ENCODE data around the gene TMEM63A. TPM values are rescaled to one million over a fixed set of nuclear protein-coding genes. Genes with fewer than 3 reads are reported as not detected.
A peak's percentile ranks its signal among the peaks of the same experiment; 100 is the strongest.
"Not testable (repeated sequence)": the region's sequence is repeated elsewhere in the genome, so short reads cannot be mapped to it uniquely, and the experiment has no call there.

TMEM63A gene
- total RNA-seq: 100 to 1,000 TPM; 476 to 507 TPM
- 10 to 100 TPM; 46.2 to 79.5 TPM for polyA plus RNA-seq

- DNase-seq: peak; percentile 86 to 92 (median 88)
- Histone ChIP-seq H3K4me3 (ENCODE audit: low read length in 2 of 2) (peak within 1 kb of the TSS; percentile 89 to 98), H3K27ac (ENCODE audit: low read depth, low read length) (peak within 1 kb of the TSS; percentile 84), H3K36me3 (ENCODE audit: insufficient read depth, low read length) (peaks cover 26% of the 10 kb centered on the region), H3K27me3 (ENCODE audit: insufficient read depth, low read length) (no peaks in the 10 kb centered on the region), H3K9me3 (ENCODE audit: control insufficient read depth in 1 of 2, low read length in 2 of 2) (no peaks in the 10 kb centered on the region), H3K4me1 (ENCODE audit: insufficient read depth, low read length) (peaks cover 48% of the 10 kb centered on the region)
- no peaks in the 10 kb centered on the region for H3K9me3 Mint-ChIP-seq
- H3K27ac Mint-ChIP-seq: peak within 1 kb of the TSS; percentile 93 to 97 (median 96)
- H3K4me3 Mint-ChIP-seq: peak within 1 kb of the TSS; percentile 95 to 99 (median 98)
- no peaks in the 10 kb centered on the region for H3K27me3 Mint-ChIP-seq
- ChIA-PET POLR2A (ENCODE audit: partially characterized antibody) (interaction anchor here (1.0 to 17.9 kb wide), 27 partner anchors 10 to 526 kb away, joined by 3 to 730 read pairs (median 9); partner anchors contain the start of genes EPHX1, H3-3A, LBR and PARP1), CTCF (ENCODE audit: partially characterized antibody) (interaction anchor here (0.7 to 13.2 kb wide), 12 partner anchors 10 to 421 kb away, joined by 3 to 294 read pairs (median 6); partner anchors contain the start of gene SRP9)
- intact Hi-C loops (cut with micrococcal nuclease): loop anchor here (1.0 to 5.0 kb wide), 5 partner anchors 15 to 180 kb away; partner anchors contain the start of gene H3-3A
- peaks cover 37 to 57% (median 46%) of the 10 kb centered on the region in 4 donors for H3K4me1 Mint-ChIP-seq
- H3K36me3 Mint-ChIP-seq: peaks cover 19 to 40% of the 10 kb centered on the region in 2 donors
Observed at GRCh38 chr1:225881959-225882693, at the start of gene TMEM63A. Gene TMEM63A (minus strand): TSS chr1:225882380. CDS start chr1:225877580, 4,800 bp downstream.

DNA sequence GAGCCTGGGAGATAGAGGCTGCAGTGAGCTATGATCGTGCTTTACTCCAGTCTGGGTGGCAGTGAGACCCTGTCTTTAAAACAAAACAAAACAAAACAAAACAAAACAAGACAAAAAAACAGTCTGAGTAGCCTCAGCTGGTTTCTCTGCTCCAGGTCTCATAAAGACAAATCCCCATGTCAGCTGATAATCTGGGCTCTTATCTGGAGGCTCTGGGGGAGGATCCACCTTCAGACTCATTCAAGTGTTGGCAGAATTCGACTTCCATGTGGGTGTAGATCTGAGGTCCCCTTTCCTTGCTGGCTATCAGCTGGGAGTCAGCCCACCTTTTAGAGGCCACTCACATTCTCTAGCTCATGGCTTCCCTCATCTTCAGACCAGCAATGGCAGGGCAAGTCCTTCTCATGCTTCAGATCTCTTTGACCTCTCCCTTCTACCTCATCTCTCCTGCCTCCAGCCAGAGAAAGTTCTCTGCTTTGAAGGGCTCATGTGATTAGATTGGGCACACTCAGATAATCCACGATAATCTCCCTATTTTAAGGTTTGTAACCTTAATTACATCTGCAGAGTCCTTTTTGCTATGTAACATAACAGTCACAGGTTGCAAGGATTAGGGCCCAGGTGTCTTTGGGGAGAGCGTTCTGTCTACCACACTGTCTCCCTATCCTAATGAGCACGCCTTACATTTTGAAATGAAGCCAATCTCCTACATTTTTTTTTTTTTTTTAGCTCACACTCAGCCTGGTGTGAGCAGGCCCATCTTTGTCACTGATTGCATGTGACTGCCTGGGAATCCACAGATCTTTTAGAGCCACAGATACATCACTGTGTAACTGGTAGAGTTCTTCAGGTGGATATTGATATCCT is 49.3 kb upstream of the TMEM63A start:
- no peaks in the 10 kb centered on the region for H3K36me3 Mint-ChIP-seq
- Histone ChIP-seq H3K27me3 (ENCODE audit: insufficient read depth, low read length) (no peaks in the 10 kb centered on the region), H3K27ac (ENCODE audit: low read depth, low read length) (no peak overlapping the region), H3K4me1 (ENCODE audit: insufficient read depth, low read length) (peaks cover 18% of the 10 kb centered on the region), H3K36me3 (ENCODE audit: insufficient read depth, low read length) (no peaks in the 10 kb centered on the region), H3K9me3 (ENCODE audit: control insufficient read depth in 1 of 2, low read length in 2 of 2) (no peaks in the 10 kb centered on the region), H3K4me3 (ENCODE audit: low read length in 2 of 2) (no peak overlapping the region)
- H3K9me3 Mint-ChIP-seq: no peaks in the 10 kb centered on the region
- no peak overlapping the region for H3K4me3 Mint-ChIP-seq
- peak overlapping the region in 2 of 7 donors; percentile 10 to 62 for H3K27ac Mint-ChIP-seq
- DNase-seq: no peak
- H3K27me3 Mint-ChIP-seq: no peaks in the 10 kb centered on the region
- intact Hi-C loops (cut with micrococcal nuclease): no loop called here
- peaks cover 0 to 9% (median 4%) of the 10 kb centered on the region in 4 donors for H3K4me1 Mint-ChIP-seq
- ChIA-PET CTCF (ENCODE audit: partially characterized antibody) (interaction anchor here (0.7 kb wide), 1 partner anchor 45 kb away, joined by 3 read pairs; no protein-coding TSS in a partner anchor), POLR2A (ENCODE audit: partially characterized antibody) (interaction anchor here (1.0 kb wide), 1 partner anchor 7 kb away, joined by 4 read pairs; the partner anchor contains the start of gene PYCR2)

DNA sequence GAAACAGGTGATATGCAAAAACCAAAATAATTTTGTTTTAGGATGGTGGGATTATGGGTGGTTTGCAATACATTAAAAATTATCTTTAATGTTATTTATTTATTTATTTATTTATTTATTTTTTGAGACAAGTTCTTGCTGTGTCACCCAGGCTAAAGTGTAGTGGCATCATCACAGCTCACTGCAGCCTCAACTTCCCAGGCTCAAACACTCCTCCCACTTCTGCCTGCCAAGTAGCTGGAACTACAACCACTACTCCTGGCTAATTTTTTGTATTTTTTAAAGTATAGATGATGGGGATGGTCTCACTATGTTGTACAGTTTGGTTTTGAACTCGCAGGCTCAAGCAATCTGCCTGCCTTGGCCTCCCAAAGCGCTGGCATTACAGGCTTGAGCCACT is 48.4 kb upstream of the TMEM63A start:
- peak overlapping the region in 1 of 7 donors; percentile 62 for H3K27ac Mint-ChIP-seq
- H3K4me3 ChIP-seq (ENCODE audit: low read length in 2 of 2): no peak overlapping the region
- POLR2A ChIA-PET (ENCODE audit: partially characterized antibody): no interaction called here
- H3K4me1 ChIP-seq (ENCODE audit: insufficient read depth, low read length): peaks cover 22% of the 10 kb centered on the region
- no peak overlapping the region for H3K4me3 Mint-ChIP-seq
- no peaks in the 10 kb centered on the region for H3K36me3 ChIP-seq (ENCODE audit: insufficient read depth, low read length)
- CTCF ChIA-PET (ENCODE audit: partially characterized antibody): interaction anchor here (0.7 kb wide), 1 partner anchor 46 kb away, joined by 3 read pairs; no protein-coding TSS in a partner anchor
- peaks cover 0 to 9% (median 4%) of the 10 kb centered on the region in 4 donors for H3K4me1 Mint-ChIP-seq
- no peaks in the 10 kb centered on the region for H3K27me3 Mint-ChIP-seq
- H3K27ac ChIP-seq (ENCODE audit: low read depth, low read length): no peak overlapping the region
- no peaks in the 10 kb centered on the region for H3K36me3 Mint-ChIP-seq
- no peaks in the 10 kb centered on the region for H3K9me3 ChIP-seq (ENCODE audit: control insufficient read depth in 1 of 2, low read length in 2 of 2)
- no peak for DNase-seq
- intact Hi-C loops (cut with micrococcal nuclease): no loop called here
- H3K27me3 ChIP-seq (ENCODE audit: insufficient read depth, low read length): no peaks in the 10 kb centered on the region
- H3K9me3 Mint-ChIP-seq: no peaks in the 10 kb centered on the region

- H3K9me3 ChIP-seq (ENCODE audit: control insufficient read depth in 1 of 2, low read length in 2 of 2); H3K27me3 ChIP-seq (ENCODE audit: insufficient read depth, low read length); H3K36me3 Mint-ChIP-seq; DNase-seq; intact Hi-C loops (cut with micrococcal nuclease); H3K9me3 Mint-ChIP-seq; H3K27me3 Mint-ChIP-seq; H3K27ac ChIP-seq (ENCODE audit: low read depth, low read length); H3K4me3 ChIP-seq (ENCODE audit: low read length in 2 of 2); H3K36me3 ChIP-seq (ENCODE audit: insufficient read depth, low read length): not testable (repeated sequence)
- CTCF ChIA-PET (ENCODE audit: partially characterized antibody): interaction anchor here (0.8 to 0.9 kb wide), 2 partner anchors 13 to 31 kb away, joined by 3 read pairs; no protein-coding TSS in a partner anchor
- POLR2A ChIA-PET (ENCODE audit: partially characterized antibody): interaction anchor here (1.2 to 1.5 kb wide), 3 partner anchors 46 to 462 kb away, joined by 3 to 6 read pairs (median 3); no protein-coding TSS in a partner anchor
- Mint-ChIP-seq H3K4me3 (peak overlapping the region in 2 of 8 donors; percentile 6 to 43), H3K4me1 (peaks cover 0 to 11% (median 6%) of the 10 kb centered on the region in 4 donors), H3K27ac (peak overlapping the region in 6 of 7 donors; percentile 50 to 89 (median 74))
- H3K4me1 ChIP-seq (ENCODE audit: insufficient read depth, low read length): peaks cover 28% of the 10 kb centered on the region
Observed at GRCh38 chr1:225929462-225929861, 47.3 kb upstream of the TMEM63A start.

DNA sequence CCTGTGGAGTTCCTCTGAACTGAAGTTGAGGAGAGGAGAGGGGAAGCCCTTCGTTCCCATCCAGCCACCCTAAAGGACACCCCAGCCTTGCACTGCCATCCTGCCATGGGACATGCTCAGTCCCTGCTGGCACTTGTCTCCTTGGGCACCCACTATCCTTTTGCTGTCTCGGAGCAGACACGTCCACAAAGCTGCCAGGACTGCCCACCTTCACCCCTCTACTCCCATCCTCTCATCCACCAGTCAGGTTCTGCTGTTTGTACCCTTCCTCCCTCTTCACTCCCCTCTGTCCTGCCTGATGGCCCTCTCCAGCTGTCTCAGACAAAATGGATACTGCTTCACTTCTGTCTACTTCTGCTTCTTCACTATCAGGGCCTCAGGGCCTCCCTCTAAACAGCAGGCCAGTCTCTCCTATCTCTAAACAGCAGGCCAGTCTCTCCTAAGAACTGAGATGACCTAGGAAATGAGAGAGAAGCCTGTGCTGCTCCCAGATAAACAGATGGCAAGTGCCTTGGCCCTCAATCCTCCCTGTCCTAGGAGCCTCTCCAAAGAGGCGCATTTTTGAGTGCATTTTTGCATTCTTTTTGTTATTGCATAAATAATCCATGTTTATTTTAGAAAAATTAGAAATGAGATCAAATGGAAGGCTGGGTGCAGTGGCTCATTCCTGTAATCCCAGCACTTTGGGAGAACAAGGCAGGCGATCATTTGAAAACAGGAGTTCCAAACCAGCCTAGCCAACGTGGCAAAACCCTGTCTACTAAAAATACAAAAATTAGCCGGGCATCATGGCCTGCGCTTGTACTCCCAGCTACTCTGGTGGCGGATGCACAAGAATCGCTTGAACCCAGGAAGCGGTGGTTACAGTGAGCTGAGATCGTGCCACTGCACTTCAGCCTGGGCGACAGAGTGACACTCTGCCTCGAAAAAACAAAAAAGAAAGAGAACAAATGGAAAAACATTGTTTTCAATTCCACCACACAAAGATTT is 46.3 kb upstream of the TMEM63A start:
- Histone ChIP-seq H3K4me3 (ENCODE audit: low read length in 2 of 2) (no peak overlapping the region), H3K4me1 (ENCODE audit: insufficient read depth, low read length) (peaks cover 28% of the 10 kb centered on the region), H3K9me3 (ENCODE audit: control insufficient read depth in 1 of 2, low read length in 2 of 2) (no peaks in the 10 kb centered on the region), H3K27ac (ENCODE audit: low read depth, low read length) (no peak overlapping the region), H3K36me3 (ENCODE audit: insufficient read depth, low read length) (no peaks in the 10 kb centered on the region), H3K27me3 (ENCODE audit: insufficient read depth, low read length) (no peaks in the 10 kb centered on the region)
- Mint-ChIP-seq H3K36me3 (peaks cover 0 to 6% of the 10 kb centered on the region in 2 donors), H3K27me3 (no peaks in the 10 kb centered on the region), H3K4me1 (peaks cover 3 to 12% (median 8%) of the 10 kb centered on the region in 4 donors), H3K9me3 (no peaks in the 10 kb centered on the region), H3K4me3 (peak overlapping the region in 6 of 8 donors; percentile 22 to 63 (median 52)), H3K27ac (peak overlapping the region; percentile 50 to 89 (median 77))
- intact Hi-C loops (cut with micrococcal nuclease): no loop called here
- peak in 3 of 5 donors; percentile 20 to 28 (median 26) for DNase-seq
- POLR2A ChIA-PET (ENCODE audit: partially characterized antibody): interaction anchor here (1.2 to 1.5 kb wide), 3 partner anchors 45 to 461 kb away, joined by 3 to 6 read pairs (median 3); no protein-coding TSS in a partner anchor
- CTCF ChIA-PET (ENCODE audit: partially characterized antibody): interaction anchor here (0.8 kb wide), 1 partner anchor 12 kb away, joined by 3 read pairs; no protein-coding TSS in a partner anchor

GRCh38 chr1:225926551-225927113 is 44.5 kb upstream of the TMEM63A start:
- H3K4me1 Mint-ChIP-seq: peaks cover 8 to 28% (median 16%) of the 10 kb centered on the region in 4 donors
- peaks cover 0 to 12% of the 10 kb centered on the region in 2 donors for H3K36me3 Mint-ChIP-seq
- ChIA-PET CTCF (ENCODE audit: partially characterized antibody) (interaction anchor here (1.0 to 1.5 kb wide), 2 partner anchors 8 to 15 kb away, joined by 3 to 5 read pairs; no protein-coding TSS in a partner anchor), POLR2A (ENCODE audit: partially characterized antibody) (interaction anchor here (1.0 kb wide), 1 partner anchor 149 kb away, joined by 3 read pairs; the partner anchor contains the start of gene SRP9)
- H3K27ac Mint-ChIP-seq: peak overlapping the region in 2 of 7 donors; percentile 41 to 52
- Histone ChIP-seq H3K36me3 (ENCODE audit: insufficient read depth, low read length) (peaks cover 14% of the 10 kb centered on the region), H3K9me3 (ENCODE audit: control insufficient read depth in 1 of 2, low read length in 2 of 2) (no peaks in the 10 kb centered on the region), H3K4me3 (ENCODE audit: low read length in 2 of 2) (no peak overlapping the region), H3K27me3 (ENCODE audit: insufficient read depth, low read length) (no peaks in the 10 kb centered on the region), H3K27ac (ENCODE audit: low read depth, low read length) (no peak overlapping the region), H3K4me1 (ENCODE audit: insufficient read depth, low read length) (peaks cover 47% of the 10 kb centered on the region)
- DNase-seq: no peak
- H3K27me3 Mint-ChIP-seq: no peaks in the 10 kb centered on the region
- intact Hi-C loops (cut with micrococcal nuclease): no loop called here
- no peaks in the 10 kb centered on the region for H3K9me3 Mint-ChIP-seq
- peak overlapping the region in 1 of 8 donors; percentile 26 for H3K4me3 Mint-ChIP-seq

Measured in CD4-positive, alpha-beta memory T cell (primary cell).